Lower leg skin (tissue), 4 donors: ENCODE measurements around the gene PTER. TPM values are rescaled to one million over a fixed set of nuclear protein-coding genes. Genes with fewer than 3 reads are reported as not detected.

Source experiments
- DNase-seq, 2 donors: peaks; one replicate each; pipeline ENCODE4 v3.0.0-alpha.2; 2019; ENCODE audit warnings: low spot score in 2 of 2
- H3K4me3 ChIP-seq: fragments of 200-600 bp; sonication (generic); 2 replicates; pipeline ENCODE4 v1.5.1; 2017; ENCODE audit warnings: mild to moderate bottlenecking, low read depth; ENCODE audit not compliant: poor library complexity, severe bottlenecking
- CTCF ChIP-seq, 3 donors: fragments of 450-650 bp; IDR thresholded peaks; one replicate each; pipeline ENCODE4 v1.5.1; 2016; ENCODE audit warnings: antibody characterized with exemption in 3 of 3, mild to moderate bottlenecking in 3 of 3, moderate library complexity in 2 of 3
- POLR2A ChIP-seq, 2 donors: fragments of 450-650 bp; IDR thresholded peaks; one replicate each; pipeline ENCODE4 v1.6.1; 2016 to 2017; ENCODE audit warnings: antibody characterized with exemption in 2 of 2, mild to moderate bottlenecking in 1 of 2, moderate library complexity in 1 of 2
- WGBS, 2 donors: methylation state at CpG; one replicate each; pipeline ENCODE4 v1.1.5; 2018; 5-methylcytosine and 5-hydroxymethylcytosine counted together
- intact Hi-C: fragments of 100-400 bp; cut with DNase I; formaldehyde crosslinking; loops from one replicate; pipeline ENCODE4 v1.15.0; 2023; ENCODE audit warnings: low total_unique reads
- total RNA-seq, 4 donors: library from RNA; depleted of rRNA; stranded (reverse); fragments of >200 nt; gene quantifications; one replicate each; pipeline ENCODE4 v1.1.0, GENCODE V29; 2016

The PTER gene
- total RNA-seq, 4 donors from 2014 or later = 10.2 to 17.6 (median 14.0) TPM

GRCh38 chr10:16491933-16492332 is 55.1 kb downstream of the PTER start:
- intact Hi-C loops = no loop called here
- 69 to 76% methylated on average over 2 of the region's 2 CpGs for WGBS, 2 donors
- no peak for DNase-seq
- TF ChIP-seq CTCF (IDR thresholded peaks at IDR 0.05) (no peak), POLR2A (IDR thresholded peaks at IDR 0.05) (no peak)
- no peak overlapping the region for H3K4me3 ChIP-seq

- 83 to 85% methylated on average over 10 of the region's 10 CpGs for WGBS, 2 donors
- no peak overlapping the region for H3K4me3 ChIP-seq
- intact Hi-C loops = no loop called here
- TF ChIP-seq POLR2A (IDR thresholded peaks at IDR 0.05) = no peak
- TF ChIP-seq CTCF (IDR thresholded peaks at IDR 0.05) = no peak
- no peak for DNase-seq
Measured at GRCh38 chr10:16493884-16494536, 57.2 kb downstream of the PTER start.

GRCh38 chr10:16497911-16498310 is 61.1 kb downstream of the PTER start:
- H3K4me3 ChIP-seq = no peak overlapping the region
- TF ChIP-seq POLR2A (IDR thresholded peaks at IDR 0.05) (no peak), CTCF (IDR thresholded peaks at IDR 0.05) (no peak)
- DNase-seq = no peak
- intact Hi-C loops = no loop called here
- WGBS, 2 donors = 95 to 97% methylated on average over 4 of the region's 4 CpGs

- intact Hi-C loops = no loop called here
- WGBS, 2 donors = 94 to 95% methylated on average over 1 of the region's 1 CpG
- TF ChIP-seq CTCF (IDR thresholded peaks at IDR 0.05) (no peak), POLR2A (IDR thresholded peaks at IDR 0.05) (no peak)
- no peak overlapping the region for H3K4me3 ChIP-seq
- DNase-seq = no peak
Measured at GRCh38 chr10:16505161-16505560, 68.4 kb downstream of the PTER start.

- intact Hi-C loops = no loop called here
- no peak overlapping the region for H3K4me3 ChIP-seq
- WGBS, 2 donors = 75 to 82% methylated on average over 5 of the region's 5 CpGs
- no peak for DNase-seq
- TF ChIP-seq POLR2A (IDR thresholded peaks at IDR 0.05) = no peak
- TF ChIP-seq CTCF (IDR thresholded peaks at IDR 0.05) = no peak
Measured at GRCh38 chr10:16509996-16510395, 73.2 kb downstream of the PTER start.

- H3K4me3 ChIP-seq = no peak overlapping the region
- TF ChIP-seq CTCF (IDR thresholded peaks at IDR 0.05) = no peak
- TF ChIP-seq POLR2A (IDR thresholded peaks at IDR 0.05) = no peak
- WGBS, 2 donors = 92 to 94% methylated on average over 9 of the region's 9 CpGs
- DNase-seq = no peak
- intact Hi-C loops = no loop called here
Measured at GRCh38 chr10:16510843-16511242, 74.0 kb downstream of the PTER start.
